H1 (cell line): ENCODE data around the gene EXOSC5. TPM values are rescaled to one million over a fixed set of nuclear protein-coding genes. Genes with fewer than 3 reads are reported as not detected.

ENCODE experiments used
- CTCF ChIA-PET: fragments of 300-600 bp; sonication (Branson Sonifier 250); formaldehyde crosslinking; loops from one replicate; lab custom pipeline; 2021; ENCODE audit not compliant: partially characterized antibody; lab: Charles Lee
- POLR2A ChIA-PET: fragments of 300-600 bp; sonication (Branson Sonifier 250); formaldehyde crosslinking; loops from one replicate; lab custom pipeline; 2021; ENCODE audit warnings: inconsistent platforms; ENCODE audit not compliant: partially characterized antibody; lab: Charles Lee
- DNase-seq, 2 experiments: peaks; one replicate each; pipeline versions ENCODE4 v3.0.0 to v3.0.0-alpha.2; 2010 to 2022; ENCODE audit warnings: low spot score in 2 of 2, low read depth in 1 of 2, mixed read lengths in 1 of 2
- FAIRE-seq: peaks from 2 replicates; lab custom pipeline; 2011; peaks lifted over from hg19 to GRCh38; lab: Jason Lieb, UNC
- H2AFZ ChIP-seq: 2 replicates; pipeline ENCODE4 v1.8.1; 2012; ENCODE audit warnings: low read length, inconsistent platforms
- H2AK5ac ChIP-seq: 2 replicates; pipeline ENCODE4 v1.6.1; 2013; ENCODE audit warnings: low read depth, low read length
- H2BK120ac ChIP-seq: replicated peaks from 2 replicates; pipeline ENCODE3; 2013; ENCODE audit warnings: low read depth, low read length, inconsistent platforms
- H2BK12ac ChIP-seq: 2 replicates; pipeline ENCODE4 v1.6.1; 2013; ENCODE audit warnings: low read depth, low read length
- H2BK15ac ChIP-seq: 2 replicates; pipeline ENCODE4 v1.6.1; 2013; ENCODE audit warnings: low read length
- H2BK20ac ChIP-seq: 2 replicates; pipeline ENCODE4 v1.6.1; 2013; ENCODE audit warnings: low read length
- H2BK5ac ChIP-seq: 2 replicates; pipeline ENCODE4 v1.6.1; 2013; ENCODE audit warnings: low read depth, low read length
- H3K14ac ChIP-seq: 2 replicates; pipeline ENCODE4 v1.6.1; 2013; ENCODE audit warnings: inconsistent platforms; ENCODE audit not compliant: insufficient read length
- H3K18ac ChIP-seq: 2 replicates; pipeline ENCODE4 v1.6.1; 2013; ENCODE audit warnings: low read length; ENCODE audit errors: extremely low read depth
- H3K23ac ChIP-seq: 2 replicates; pipeline ENCODE4 v1.6.1; 2013; ENCODE audit warnings: inconsistent platforms; ENCODE audit not compliant: insufficient read length
- H3K23me2 ChIP-seq: 2 replicates; pipeline ENCODE4 v1.6.1; 2013; ENCODE audit warnings: low read depth, low read length
- H3K27ac ChIP-seq: 2 replicates; pipeline ENCODE4 v1.6.1; 2011; ENCODE audit warnings: low read depth, low read length, inconsistent platforms
- H3K27me3 ChIP-seq, 4 experiments: replicated peaks in 1 of 4; 1 replicate in 1 of 4; 2 replicates in 3 of 4; pipeline versions ENCODE4 v1.6.1 to v1.8.1; 2011 to 2013; ENCODE audit warnings: low read length in 3 of 4, mild to moderate bottlenecking in 3 of 4, inconsistent platforms in 2 of 4, mixed read lengths in 2 of 4, moderate library complexity in 1 of 4; ENCODE audit not compliant: control insufficient read depth in 3 of 4, insufficient read depth in 3 of 4; ENCODE audit errors: extremely low read depth in 1 of 4
- H3K36me3 ChIP-seq, 4 experiments: 2 replicates each; pipeline versions ENCODE4 v1.6.1 to v1.8.1; 2011 to 2013; ENCODE audit warnings: mild to moderate bottlenecking in 4 of 4, low read length in 3 of 4, moderate library complexity in 2 of 4, control low read depth in 1 of 4, inconsistent platforms in 1 of 4; ENCODE audit not compliant: insufficient read depth in 4 of 4, control insufficient read depth in 2 of 4
- H3K4ac ChIP-seq: replicated peaks from 2 replicates; pipeline ENCODE3; 2013; ENCODE audit warnings: low read length, low read depth, mixed read lengths, inconsistent platforms; ENCODE audit not compliant: insufficient read length
- H3K4me1 ChIP-seq, 4 experiments: replicated peaks in 1 of 4; 1 replicate in 1 of 4; 2 replicates in 3 of 4; pipeline versions ENCODE4 v1.6.1 to v1.8.1; 2011 to 2013; ENCODE audit warnings: low read length in 3 of 4, inconsistent platforms in 2 of 4, mixed read lengths in 1 of 4; ENCODE audit not compliant: insufficient read depth in 4 of 4, control insufficient read depth in 3 of 4
- H3K4me2 ChIP-seq, 2 experiments: 2 replicates each; pipeline versions ENCODE4 v1.6.1 to v1.8.1; 2011 to 2013; ENCODE audit warnings: low read depth in 2 of 2, low read length in 2 of 2, control low read depth in 1 of 2, inconsistent platforms in 1 of 2, mild to moderate bottlenecking in 1 of 2; ENCODE audit not compliant: insufficient read depth in 1 of 2
- H3K4me3 ChIP-seq, 4 experiments: fragments of 200-600, 300-600 bp in 1 of 4; sonication (generic), shearing (Covaris generic), sonication (Bioruptor Twin) in 1 of 4; 2 replicates each; pipeline versions ENCODE4 v1.5.1 to v1.8.1; 2011 to 2016; ENCODE audit warnings: low read length in 4 of 4, low read depth in 3 of 4, control low read depth in 2 of 4, inconsistent platforms in 2 of 4, mild to moderate bottlenecking in 2 of 4, mixed read lengths in 1 of 4, moderate library complexity in 1 of 4; ENCODE audit not compliant: insufficient read depth in 2 of 4; ENCODE audit errors: extremely low read depth in 1 of 4
- H3K56ac ChIP-seq: replicated peaks from 2 replicates; pipeline ENCODE3; 2013; ENCODE audit warnings: low read depth, mild to moderate bottlenecking, mixed read lengths, low read length, inconsistent platforms; ENCODE audit not compliant: insufficient read length
- H3K79me1 ChIP-seq: 2 replicates; pipeline ENCODE4 v1.6.1; 2013; ENCODE audit warnings: low read depth, low read length, control low read depth
- H3K79me2 ChIP-seq, 2 experiments: 2 replicates each; pipeline versions ENCODE4 v1.6.1 to v1.8.1; 2012 to 2013; ENCODE audit warnings: low read length in 2 of 2, mild to moderate bottlenecking in 2 of 2, inconsistent platforms in 1 of 2; ENCODE audit not compliant: insufficient read depth in 2 of 2, control insufficient read depth in 1 of 2
- H3K9ac ChIP-seq, 4 experiments: replicated peaks in 1 of 4; 1 replicate in 1 of 4; 2 replicates in 3 of 4; pipeline versions ENCODE4 v1.6.1 to v1.8.1; 2011 to 2013; ENCODE audit warnings: low read depth in 3 of 4, low read length in 3 of 4, control low read depth in 2 of 4, mild to moderate bottlenecking in 2 of 4, moderate library complexity in 2 of 4, inconsistent platforms in 1 of 4; ENCODE audit errors: extremely low read depth in 1 of 4
- H3K9me3 ChIP-seq, 2 experiments: 2 replicates each; pipeline versions ENCODE4 v1.6.1 to v1.8.1; 2012 to 2013; ENCODE audit warnings: mild to moderate bottlenecking in 2 of 2, moderate library complexity in 2 of 2, control low read depth in 1 of 2, inconsistent platforms in 1 of 2, low read depth in 1 of 2, low read length in 1 of 2, mixed read lengths in 1 of 2; ENCODE audit not compliant: insufficient read depth in 2 of 2
- H4K20me1 ChIP-seq, 2 experiments: replicated peaks in 1 of 2; 2 replicates each; pipeline versions ENCODE3 to v1.8.1; 2011 to 2013; ENCODE audit warnings: inconsistent platforms in 2 of 2, low read length in 2 of 2, mild to moderate bottlenecking in 1 of 2; ENCODE audit not compliant: insufficient read depth in 2 of 2, control insufficient read depth in 1 of 2
- H4K5ac ChIP-seq: 2 replicates; pipeline ENCODE4 v1.6.1; 2013; ENCODE audit warnings: low read length, low read depth, mixed read lengths, inconsistent platforms; ENCODE audit not compliant: insufficient read length
- H4K8ac ChIP-seq: 2 replicates; pipeline ENCODE4 v1.8.0; 2013; ENCODE audit warnings: mild to moderate bottlenecking, moderate library complexity, low read length, inconsistent platforms; ENCODE audit not compliant: insufficient read depth; ENCODE audit errors: extremely low read depth
- H4K91ac ChIP-seq: replicated peaks from 2 replicates; pipeline ENCODE3; 2013; ENCODE audit warnings: low read length, mixed read lengths, inconsistent platforms; ENCODE audit not compliant: insufficient read length
- BCL11A ChIP-seq, 2 experiments: IDR thresholded peaks; one replicate each; pipeline ENCODE4 v1.6.1; 2011; ENCODE audit warnings: low read depth in 2 of 2, low read length in 2 of 2, mild to moderate bottlenecking in 2 of 2
- GABPA ChIP-seq: IDR thresholded peaks from 2 replicates; pipeline ENCODE4 v1.6.1; 2011; ENCODE audit warnings: mild to moderate bottlenecking, low read length, moderate library complexity, borderline replicate concordance; ENCODE audit not compliant: insufficient read depth
- POU5F1 ChIP-seq: IDR thresholded peaks from 2 replicates; pipeline ENCODE4 v1.6.1; 2011; ENCODE audit warnings: low read depth, mild to moderate bottlenecking, low read length, moderate library complexity
- RNF2 ChIP-seq: fragments of 200-900, 300-1000 bp; sonication (generic); IDR thresholded peaks from 2 replicates; pipeline ENCODE4 v1.7.1; 2016; ENCODE audit warnings: borderline replicate concordance, low read depth, mild to moderate bottlenecking, antibody characterized with exemption, low read length; ENCODE audit not compliant: poor library complexity, severe bottlenecking; ENCODE audit errors: missing control alignments
- SP2 ChIP-seq: IDR thresholded peaks from 2 replicates; pipeline ENCODE4 v1.6.1; 2012; ENCODE audit warnings: mild to moderate bottlenecking, low read length, inconsistent platforms
- TAF1 ChIP-seq: IDR thresholded peaks from 2 replicates; pipeline ENCODE4 v1.6.1; 2011; ENCODE audit warnings: mild to moderate bottlenecking, low read depth, low read length
- TCF12 ChIP-seq: IDR thresholded peaks from 2 replicates; pipeline ENCODE4 v1.6.1; 2011; ENCODE audit warnings: low read depth, mild to moderate bottlenecking, low read length
- TEAD4 ChIP-seq: IDR thresholded peaks from 2 replicates; pipeline ENCODE4 v1.6.1; 2012; ENCODE audit warnings: low read depth, low read length, inconsistent platforms, mixed read lengths
- ZNF274 ChIP-seq: IDR thresholded peaks from 2 replicates; pipeline ENCODE4 v1.7.0; 2012; ENCODE audit warnings: low read length, borderline replicate concordance; ENCODE audit errors: extremely low read depth
- WGBS, 2 experiments: shearing (Covaris generic) in 1 of 2; methylation state at CpG; one replicate each; pipeline versions ENCODE4 v1.1.6 to v1.1.7; 2013 to 2015; ENCODE audit warnings: low lambda C conversion rate in 2 of 2, mixed read lengths in 2 of 2, inconsistent platforms in 1 of 2, low coverage in 1 of 2, missing lambda C conversion rate in 1 of 2; ENCODE audit not compliant: insufficient replicate concordance in 2 of 2, insufficient coverage in 1 of 2, insufficient read length in 1 of 2; ENCODE audit errors: extremely low coverage in 1 of 2, missing lambda C conversion rate in 1 of 2; 5-methylcytosine and 5-hydroxymethylcytosine counted together
- polyA plus RNA-seq, 7 experiments: library from polyadenylated mRNA; depleted of rRNA in 3 of 7; stranded (reverse) in 5 of 7; unstranded in 2 of 7; fragments of >200 nt in 5 of 7; fragments of 200-250 nt in 2 of 7; gene quantifications; 1 replicate in 5 of 7; 2 replicates in 1 of 7; 4 replicates in 1 of 7; pipeline versions ENCODE4 v1.2.1 to v1.2.3, GENCODE V29; 2011 to 2013; ENCODE audit warnings: missing spikeins in 2 of 7, mixed read lengths in 2 of 7
- total RNA-seq: library from RNA; stranded (reverse); fragmentation: NEBNext Ultra II Directional; extraction: Animal tissue kit (Norgen Biotek cat#: 25700); gene quantifications from 2 replicates; pipeline ENCODE4 v1.2.1, GENCODE V29; 2021
- TF ChIP-seq, protein P1 (sequence below): IDR thresholded peaks from 2 replicates; pipeline ENCODE4 v1.6.1; 2011; ENCODE audit warnings: low read depth, mild to moderate bottlenecking, low read length; ENCODE audit not compliant: insufficient read depth

The EXOSC5 gene
- total and polyA plus RNA-seq, 2 of the 8 experiments (the other 6 are each of a cell fraction or from before 2014, with no cell fraction given) = 56.2 to 92.8 TPM

DNA sequence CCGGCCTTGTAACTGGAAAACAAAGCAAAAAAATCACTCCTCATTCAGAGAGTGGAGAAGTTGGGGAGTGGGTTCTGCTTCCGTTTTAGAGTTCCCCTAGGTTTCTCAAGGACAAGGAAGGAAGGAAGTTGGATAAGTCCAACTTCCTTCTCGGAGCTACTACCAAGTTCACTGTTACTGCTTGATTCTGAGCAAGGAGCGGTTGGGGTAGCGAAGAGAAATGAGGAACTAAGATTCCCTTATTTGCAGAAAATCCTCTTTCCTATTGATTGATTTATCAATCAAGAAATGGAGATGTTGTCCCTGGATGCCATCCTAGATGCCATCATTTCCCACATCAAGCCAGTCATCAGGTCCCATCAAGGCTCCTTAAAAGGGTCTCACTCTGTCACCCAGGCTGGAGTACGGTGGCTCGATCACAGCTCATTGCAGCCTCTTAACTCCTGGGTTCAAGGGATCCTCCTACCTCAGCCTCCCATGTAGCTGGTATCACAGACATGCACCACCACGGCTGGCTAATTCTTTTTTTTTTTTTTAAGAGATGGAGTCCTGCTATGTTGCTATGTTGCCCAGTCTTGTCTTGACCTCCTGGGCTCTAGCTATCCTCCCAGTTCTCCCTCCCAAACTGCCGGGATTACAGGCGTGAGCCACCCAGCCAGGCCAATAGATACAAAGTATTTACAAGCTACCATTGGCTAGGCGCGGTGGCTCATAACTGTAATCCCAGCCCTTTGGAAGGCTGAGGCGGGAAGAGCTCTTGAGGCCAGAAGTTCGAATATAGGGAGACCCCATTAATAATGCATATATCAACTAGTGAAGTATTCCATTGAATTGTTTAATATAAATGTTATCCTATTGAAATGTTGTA, 32.4 kb downstream of the EXOSC5 start:
- no peak overlapping the region for H3K14ac ChIP-seq
- peak overlapping the region; percentile 98; the same call in 1 of the 2 replicates for H4K8ac ChIP-seq
- FAIRE-seq (no peak), DNase-seq (no peak)
- H4K20me1 ChIP-seq = no peaks in the 10 kb centered on the region
- peak overlapping the region; percentile 11 for H2BK120ac ChIP-seq
- no peak overlapping the region for H3K23ac ChIP-seq
- H3K4me3 ChIP-seq = peak overlapping the region; percentile 84 to 95 (median 90); a peak in 7 of 8 replicates
- peaks cover 6% of the 10 kb centered on the region for H3K79me1 ChIP-seq
- H2AK5ac ChIP-seq = peak overlapping the region; percentile 95
- peaks cover 6% of the 10 kb centered on the region for H3K23me2 ChIP-seq
- peak overlapping the region; percentile 97; the same call in 1 of the 2 replicates for H2BK12ac ChIP-seq
- peak overlapping the region; percentile 66 for H3K56ac ChIP-seq
- peak overlapping the region; percentile 98 for H3K27ac ChIP-seq
- H3K9ac ChIP-seq = peak overlapping the region; percentile 73 to 97 (median 96)
- H4K5ac ChIP-seq = peak overlapping the region; percentile 91
- no peaks in the 10 kb centered on the region for H3K36me3 ChIP-seq
- H3K9me3 ChIP-seq = no peaks in the 10 kb centered on the region
- H4K91ac ChIP-seq = peak overlapping the region; percentile 1
- ChIA-PET CTCF (interaction anchor here (0.5 to 4.6 kb wide), 12 partner anchors 8 to 238 kb away, joined by 3 to 37 read pairs (median 4); partner anchors contain the start of gene TGFB1), POLR2A (interaction anchor here (0.7 to 3.1 kb wide), 15 partner anchors 9 to 504 kb away, joined by 3 to 29 read pairs (median 4); partner anchors contain the start of genes B3GNT8, DMAC2 and TGFB1)
- peak overlapping the region; percentile 88 for H2AFZ ChIP-seq
- peak overlapping the region; percentile 61; the same call in 1 of the 2 replicates for H2BK20ac ChIP-seq
- H3K4me2 ChIP-seq = peak overlapping the region; percentile 82 to 83
- H3K4me1 ChIP-seq = peaks cover 0 to 6% (median 2%) of the 10 kb centered on the region in 4 experiments; a peak in 2 of 7 replicates
- H2BK5ac ChIP-seq = peak overlapping the region; percentile 93
- 80% methylated on average over 14 of the region's 14 CpGs; no CpG with 5 or more reads in 1 of the 2 experiments for WGBS, 2 experiments
- peak overlapping the region; percentile 93; the same call in 1 of the 2 replicates for H3K18ac ChIP-seq
- H2BK15ac ChIP-seq = 0 out of 2 replicates have a peak overlapping the region, but pooled peaks have one; percentile 46
- H3K27me3 ChIP-seq = no peaks in the 10 kb centered on the region
- H3K79me2 ChIP-seq = no peaks in the 10 kb centered on the region
- peak overlapping the region; percentile 87 for H3K4ac ChIP-seq
- TF ChIP-seq TEAD4 (no peak), TAF1 (no peak), BCL11A (IDR thresholded peaks at IDR 0.05; ENCODE audit: low read depth in 2 of 2, low read length in 2 of 2) (no peak), GABPA (no peak), TCF12 (no peak), POU5F1 (no peak), RNF2 (no peak), ZNF274 (no peak), SP2 (no peak)
- TF ChIP-seq, protein P1, sequence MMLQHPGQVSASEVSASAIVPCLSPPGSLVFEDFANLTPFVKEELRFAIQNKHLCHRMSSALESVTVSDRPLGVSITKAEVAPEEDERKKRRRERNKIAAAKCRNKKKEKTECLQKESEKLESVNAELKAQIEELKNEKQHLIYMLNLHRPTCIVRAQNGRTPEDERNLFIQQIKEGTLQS = no peak
